K562 (cell line): ENCODE results near the gene DDRGK1. TPM values are rescaled to one million over a fixed set of nuclear protein-coding genes. Genes with fewer than 3 reads are reported as not detected.

Experiments
- GABPA ChIP-seq: fragments of 200-800 bp; sonication (Bioruptor generic); conservative IDR thresholded peaks from 2 replicates; pipeline ENCODE4 v1.6.1; 2016; ENCODE audit warnings: low read depth, missing genetic modification characterization, missing compliant biosample characterization
- HCFC1 ChIP-seq: IDR thresholded peaks from 2 replicates; pipeline ENCODE4 v1.6.1; 2012; ENCODE audit warnings: low read depth, low read length, improper control_type of control experiment
- KLF1 ChIP-seq: fragments of 450-650 bp; IDR thresholded peaks from 2 replicates; pipeline ENCODE4 v1.6.1; 2016; ENCODE audit warnings: missing genetic modification characterization, missing compliant biosample characterization
- MAZ ChIP-seq, 2 experiments: fragments of 450-650 bp in 1 of 2; sonication (generic) in 1 of 2; formaldehyde crosslinking; IDR thresholded peaks in 1 of 2; conservative IDR thresholded peaks in 1 of 2; 2 replicates each; pipeline versions ENCODE4 v1.4.0 to v1.5.0; 2020; ENCODE audit warnings: mild to moderate bottlenecking in 1 of 2, missing genetic modification reagents in 1 of 2
- NFE2 ChIP-seq: IDR thresholded peaks from 2 replicates; pipeline ENCODE4 v1.6.1; 2014; ENCODE audit warnings: antibody characterized with exemption, low read depth
- PRMT5 ChIP-seq: sonication (generic); formaldehyde crosslinking; IDR thresholded peaks from 2 replicates; pipeline ENCODE4 v1.5.0; 2020; ENCODE audit warnings: missing genetic modification reagents
- RFX7 ChIP-seq: fragments of 250-450 bp; sonication (Bioruptor Pico); IDR thresholded peaks from 2 replicates; pipeline ENCODE4 v1.5.1; 2021; ENCODE audit warnings: mild to moderate bottlenecking
- RHOXF2B ChIP-seq: fragments of 250-450 bp; sonication (Bioruptor Pico); conservative IDR thresholded peaks from 2 replicates; pipeline ENCODE4 v1.5.1; 2021
- RNF2 ChIP-seq: sonication (generic); IDR thresholded peaks from 2 replicates; pipeline ENCODE4 v1.6.1; 2016
- SMARCA5 ChIP-seq: fragments of 450-650 bp; IDR thresholded peaks from 2 replicates; pipeline ENCODE4 v1.6.1; 2016
- SMARCC2 ChIP-seq: fragments of 450-650 bp; IDR thresholded peaks from 2 replicates; pipeline ENCODE4 v1.6.1; 2017; ENCODE audit warnings: antibody characterized with exemption, moderate library complexity, mild to moderate bottlenecking, low read depth
- U2AF1 ChIP-seq: fragments of 200-400 bp; formaldehyde crosslinking; optimal IDR thresholded peaks from 2 replicates; pipeline ENCODE3; 2017; ENCODE audit warnings: mild to moderate bottlenecking, low read depth, low read length, moderate library complexity
- YY1 ChIP-seq, 3 experiments: IDR thresholded peaks; 2 replicates each; pipeline ENCODE4 v1.6.1; 2011; ENCODE audit warnings: low read length in 2 of 3, mild to moderate bottlenecking in 2 of 3, moderate library complexity in 2 of 3, borderline replicate concordance in 1 of 3, control low read depth in 1 of 3, low read depth in 1 of 3; ENCODE audit not compliant: insufficient read depth in 3 of 3, insufficient replicate concordance in 2 of 3, control insufficient read depth in 1 of 3, insufficient read length in 1 of 3; ENCODE audit errors: extremely low read depth in 1 of 3
- ZBTB7A ChIP-seq: IDR thresholded peaks from 2 replicates; pipeline ENCODE4 v1.6.1; 2011; ENCODE audit warnings: low read depth, mild to moderate bottlenecking, low read length, moderate library complexity, borderline replicate concordance; ENCODE audit not compliant: control insufficient read depth
- ZNF134 ChIP-seq: fragments of 250-450 bp; sonication (Bioruptor Pico); conservative IDR thresholded peaks from 2 replicates; pipeline ENCODE4 v1.4.0; 2020
- ZNF217 ChIP-seq: sonication (generic); formaldehyde crosslinking; IDR thresholded peaks from 2 replicates; pipeline ENCODE4 v1.8.0; 2022; ENCODE audit warnings: mild to moderate bottlenecking, missing genetic modification reagents
- ZNF253 ChIP-seq: fragments of 250-450 bp; sonication (Bioruptor Pico); conservative IDR thresholded peaks from 2 replicates; pipeline ENCODE4 v1.6.1; 2021; ENCODE audit warnings: mild to moderate bottlenecking
- ZNF316 ChIP-seq: fragments of 450-650 bp; IDR thresholded peaks from 2 replicates; pipeline ENCODE4 v1.6.1; 2016
- ZNF57 ChIP-seq: fragments of 450-650 bp; formaldehyde crosslinking; IDR thresholded peaks from 2 replicates; pipeline ENCODE4 v1.4.0; 2020; ENCODE audit warnings: mild to moderate bottlenecking, moderate library complexity
- polyA plus RNA-seq, 8 experiments: library from polyadenylated mRNA; depleted of rRNA in 4 of 8; stranded (reverse) in 5 of 8; unstranded in 3 of 8; fragments of >200 nt; fragmentation: Nextera tagmentation in 2 of 8; fragmentation: Illumina TruSeq in 1 of 8; extraction: Ambion mirVana in 2 of 8; extraction: Trizol in 1 of 8; gene quantifications; 2 replicates each; pipeline versions ENCODE4 v1.2.1 to v1.2.3, GENCODE V29; 2011 to 2014; ENCODE audit warnings: inconsistent platforms in 1 of 8, missing spikeins in 1 of 8
- total RNA-seq, 7 experiments: library from RNA; depleted of rRNA in 6 of 7; stranded (reverse); fragments of >200 nt in 6 of 7; fragmentation: Illumina TruSeq in 2 of 7; extraction: Trizol in 2 of 7; gene quantifications; 2 replicates each; pipeline versions ENCODE4 v1.2.1 to v1.2.3, GENCODE V29; 2011 to 2021; ENCODE audit warnings: low replicate concordance in 1 of 7
- TF ChIP-seq, protein P1 (sequence below), 2 experiments: IDR thresholded peaks; 2 replicates each; pipeline ENCODE4 v1.6.1; 2012; ENCODE audit warnings: improper control_type of control experiment in 2 of 2, low read depth in 2 of 2, low read length in 2 of 2, borderline replicate concordance in 1 of 2
- TF ChIP-seq, protein P2 (sequence below): fragments of 250-450 bp; sonication (Bioruptor Pico); IDR thresholded peaks from 2 replicates; pipeline ENCODE4 v1.8.0; 2022; ENCODE audit warnings: moderate library complexity, mild to moderate bottlenecking, inconsistent platforms
- TF ChIP-seq, protein P3 (sequence below): fragments of 450-650 bp; IDR thresholded peaks from 2 replicates; pipeline ENCODE4 v1.6.1; 2016; ENCODE audit warnings: borderline replicate concordance
- TF ChIP-seq, protein P4 (sequence below): sonication (generic); formaldehyde crosslinking; IDR thresholded peaks from 2 replicates; pipeline ENCODE4 v1.8.0; 2022; ENCODE audit warnings: mild to moderate bottlenecking, missing genetic modification reagents

The DDRGK1 gene
- total and polyA plus RNA-seq, 9 of the 15 experiments (the other 6 are each of a cell fraction or from before 2014, with no cell fraction given), result 2.3 to 54.4 (median 29.1) TPM

DNA sequence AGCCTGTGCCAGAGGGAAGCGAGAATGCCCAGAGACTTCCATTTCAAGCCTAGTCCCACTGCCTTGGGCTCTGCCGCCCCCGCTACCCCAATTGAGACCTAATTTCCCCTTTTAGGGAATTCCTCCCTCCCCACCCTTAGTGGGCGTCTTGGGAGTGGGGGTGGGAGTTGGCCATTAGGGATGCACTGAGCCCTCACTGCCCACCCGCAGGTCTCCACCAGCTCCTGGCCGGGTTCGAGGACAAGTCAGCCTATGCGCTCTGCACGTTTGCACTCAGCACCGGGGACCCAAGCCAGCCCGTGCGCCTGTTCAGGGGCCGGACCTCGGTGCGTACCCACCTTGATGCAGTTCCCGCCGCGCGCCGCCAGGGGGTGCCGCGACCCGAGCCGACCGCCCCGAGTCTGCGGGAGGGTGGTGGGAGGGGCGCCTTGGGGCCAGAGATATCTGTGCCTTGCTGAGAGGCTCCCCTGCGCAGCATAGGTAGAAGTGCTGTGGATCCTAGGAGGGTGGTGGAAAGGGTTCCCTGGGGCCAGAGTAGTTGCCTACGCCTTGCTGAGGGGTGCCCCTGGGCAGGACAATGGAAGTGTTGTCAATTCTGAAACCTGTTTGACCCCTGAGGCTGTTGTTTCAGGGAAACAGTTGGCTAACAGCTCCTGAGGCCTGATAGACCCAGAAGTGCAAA, 14.0 kb upstream of the DDRGK1 start (continued):
- no peak for TF ChIP-seq SMARCA5
- no peak for TF ChIP-seq RFX7 (CRISPR knock-in tag)
- TF ChIP-seq HCFC1, result no peak
- TF ChIP-seq RHOXF2B (CRISPR knock-in tag), result no peak
- no peak for TF ChIP-seq ZNF134 (CRISPR knock-in tag)
- TF ChIP-seq RNF2, result no peak
- no peak for TF ChIP-seq PRMT5 (CRISPR knock-in tag)
- peak in 1 of 2 experiments; percentile 52; a peak in 1 of 4 replicates for TF ChIP-seq MAZ (CRISPR knock-in tag; conservative IDR thresholded peaks at IDR 0.05 in 1 of 2, IDR thresholded peaks at IDR 0.05 in 1 of 2)
- no peak for TF ChIP-seq ZNF217 (CRISPR knock-in tag)
- TF ChIP-seq, protein P1, sequence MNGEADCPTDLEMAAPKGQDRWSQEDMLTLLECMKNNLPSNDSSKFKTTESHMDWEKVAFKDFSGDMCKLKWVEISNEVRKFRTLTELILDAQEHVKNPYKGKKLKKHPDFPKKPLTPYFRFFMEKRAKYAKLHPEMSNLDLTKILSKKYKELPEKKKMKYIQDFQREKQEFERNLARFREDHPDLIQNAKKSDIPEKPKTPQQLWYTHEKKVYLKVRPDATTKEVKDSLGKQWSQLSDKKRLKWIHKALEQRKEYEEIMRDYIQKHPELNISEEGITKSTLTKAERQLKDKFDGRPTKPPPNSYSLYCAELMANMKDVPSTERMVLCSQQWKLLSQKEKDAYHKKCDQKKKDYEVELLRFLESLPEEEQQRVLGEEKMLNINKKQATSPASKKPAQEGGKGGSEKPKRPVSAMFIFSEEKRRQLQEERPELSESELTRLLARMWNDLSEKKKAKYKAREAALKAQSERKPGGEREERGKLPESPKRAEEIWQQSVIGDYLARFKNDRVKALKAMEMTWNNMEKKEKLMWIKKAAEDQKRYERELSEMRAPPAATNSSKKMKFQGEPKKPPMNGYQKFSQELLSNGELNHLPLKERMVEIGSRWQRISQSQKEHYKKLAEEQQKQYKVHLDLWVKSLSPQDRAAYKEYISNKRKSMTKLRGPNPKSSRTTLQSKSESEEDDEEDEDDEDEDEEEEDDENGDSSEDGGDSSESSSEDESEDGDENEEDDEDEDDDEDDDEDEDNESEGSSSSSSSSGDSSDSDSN (IDR thresholded peaks at IDR 0.05; ENCODE audit: borderline replicate concordance in 1 of 2, low read depth in 2 of 2, low read length in 2 of 2), result no peak
- TF ChIP-seq, protein P2, sequence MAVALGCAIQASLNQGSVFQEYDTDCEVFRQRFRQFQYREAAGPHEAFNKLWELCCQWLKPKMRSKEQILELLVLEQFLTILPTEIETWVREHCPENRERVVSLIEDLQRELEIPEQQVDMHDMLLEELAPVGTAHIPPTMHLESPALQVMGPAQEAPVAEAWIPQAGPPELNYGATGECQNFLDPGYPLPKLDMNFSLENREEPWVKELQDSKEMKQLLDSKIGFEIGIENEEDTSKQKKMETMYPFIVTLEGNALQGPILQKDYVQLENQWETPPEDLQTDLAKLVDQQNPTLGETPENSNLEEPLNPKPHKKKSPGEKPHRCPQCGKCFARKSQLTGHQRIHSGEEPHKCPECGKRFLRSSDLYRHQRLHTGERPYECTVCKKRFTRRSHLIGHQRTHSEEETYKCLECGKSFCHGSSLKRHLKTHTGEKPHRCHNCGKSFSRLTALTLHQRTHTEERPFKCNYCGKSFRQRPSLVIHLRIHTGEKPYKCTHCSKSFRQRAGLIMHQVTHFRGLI (CRISPR knock-in tag), result no peak
- no peak for TF ChIP-seq GABPA (tag)
- TF ChIP-seq ZNF253 (CRISPR knock-in tag), result no peak
- TF ChIP-seq KLF1 (tag), result no peak
- TF ChIP-seq YY1 (IDR thresholded peaks at IDR 0.05; ENCODE audit: borderline replicate concordance in 1 of 3, control insufficient read depth in 1 of 3, extremely low read depth in 1 of 3, insufficient read depth in 3 of 3, insufficient read length in 1 of 3, insufficient replicate concordance in 2 of 3, low read depth in 1 of 3, low read length in 2 of 3), result no peak
- TF ChIP-seq, protein P3, sequence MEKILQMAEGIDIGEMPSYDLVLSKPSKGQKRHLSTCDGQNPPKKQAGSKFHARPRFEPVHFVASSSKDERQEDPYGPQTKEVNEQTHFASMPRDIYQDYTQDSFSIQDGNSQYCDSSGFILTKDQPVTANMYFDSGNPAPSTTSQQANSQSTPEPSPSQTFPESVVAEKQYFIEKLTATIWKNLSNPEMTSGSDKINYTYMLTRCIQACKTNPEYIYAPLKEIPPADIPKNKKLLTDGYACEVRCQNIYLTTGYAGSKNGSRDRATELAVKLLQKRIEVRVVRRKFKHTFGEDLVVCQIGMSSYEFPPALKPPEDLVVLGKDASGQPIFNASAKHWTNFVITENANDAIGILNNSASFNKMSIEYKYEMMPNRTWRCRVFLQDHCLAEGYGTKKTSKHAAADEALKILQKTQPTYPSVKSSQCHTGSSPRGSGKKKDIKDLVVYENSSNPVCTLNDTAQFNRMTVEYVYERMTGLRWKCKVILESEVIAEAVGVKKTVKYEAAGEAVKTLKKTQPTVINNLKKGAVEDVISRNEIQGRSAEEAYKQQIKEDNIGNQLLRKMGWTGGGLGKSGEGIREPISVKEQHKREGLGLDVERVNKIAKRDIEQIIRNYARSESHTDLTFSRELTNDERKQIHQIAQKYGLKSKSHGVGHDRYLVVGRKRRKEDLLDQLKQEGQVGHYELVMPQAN, result no peak
- no peak for TF ChIP-seq ZNF316
- no peak for TF ChIP-seq SMARCC2
- TF ChIP-seq NFE2, result no peak
- no peak for TF ChIP-seq U2AF1
- no peak for TF ChIP-seq ZNF57 (CRISPR knock-in tag)
- TF ChIP-seq, protein P4, sequence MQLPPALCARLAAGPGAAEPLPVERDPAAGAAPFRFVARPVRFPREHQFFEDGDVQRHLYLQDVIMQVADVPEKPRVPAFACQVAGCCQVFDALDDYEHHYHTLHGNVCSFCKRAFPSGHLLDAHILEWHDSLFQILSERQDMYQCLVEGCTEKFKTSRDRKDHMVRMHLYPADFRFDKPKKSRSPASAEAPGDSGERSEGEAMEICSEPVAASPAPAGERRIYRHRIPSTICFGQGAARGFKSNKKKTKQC (CRISPR knock-in tag), result no peak
- TF ChIP-seq ZBTB7A, result peak; percentile 58; the same call in 1 of the 2 replicates
